GM19328 (cell line): ENCODE measurements around the gene PCBP3.
"Not testable (repeated sequence)": the region's sequence is repeated elsewhere in the genome, so short reads cannot be mapped to it uniquely, and the experiment has no call there.

Source experiments
- ATAC-seq: cut with Tn5 transposase; IDR thresholded peaks from one replicate; pipeline ENCODE4 v1.9.1; 2021; ENCODE audit warnings: mild to moderate bottlenecking, moderate library complexity; ENCODE audit not compliant: unreplicated experiment

PCBP3 gene

DNA sequence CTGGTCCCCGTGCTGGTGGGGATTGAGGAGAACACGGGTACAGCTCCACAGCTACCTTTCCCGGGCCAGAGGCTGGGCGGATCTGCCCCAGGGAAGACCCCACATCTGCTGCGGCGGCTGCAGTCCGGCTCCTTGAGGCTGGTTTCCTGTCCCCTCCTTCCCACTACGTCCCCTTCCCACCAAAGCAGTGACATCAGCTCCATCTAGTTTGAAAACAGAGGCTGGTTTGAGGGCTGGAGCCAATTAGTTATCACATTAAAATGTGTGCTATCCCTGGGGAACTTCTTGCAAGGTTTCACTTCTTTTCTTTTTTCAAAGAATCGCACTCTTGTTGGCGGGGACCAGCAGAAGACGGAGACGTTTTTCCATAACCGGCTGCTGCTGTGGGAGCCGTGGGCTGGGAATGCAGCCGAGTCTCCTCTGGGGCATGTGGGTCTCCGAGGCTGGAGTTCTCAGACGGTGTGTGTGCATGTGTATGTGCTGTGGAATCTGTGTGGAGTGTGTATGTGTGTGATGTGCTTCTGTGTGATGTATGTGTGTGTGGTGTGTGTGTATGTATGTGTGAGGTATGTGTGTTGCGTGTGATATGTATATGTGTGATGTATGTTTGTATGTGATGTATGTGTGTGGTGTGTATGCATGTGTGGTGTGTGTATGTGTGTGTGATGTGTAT lies 8.9 kb upstream of the PCBP3 start:
- no peak for ATAC-seq

DNA sequence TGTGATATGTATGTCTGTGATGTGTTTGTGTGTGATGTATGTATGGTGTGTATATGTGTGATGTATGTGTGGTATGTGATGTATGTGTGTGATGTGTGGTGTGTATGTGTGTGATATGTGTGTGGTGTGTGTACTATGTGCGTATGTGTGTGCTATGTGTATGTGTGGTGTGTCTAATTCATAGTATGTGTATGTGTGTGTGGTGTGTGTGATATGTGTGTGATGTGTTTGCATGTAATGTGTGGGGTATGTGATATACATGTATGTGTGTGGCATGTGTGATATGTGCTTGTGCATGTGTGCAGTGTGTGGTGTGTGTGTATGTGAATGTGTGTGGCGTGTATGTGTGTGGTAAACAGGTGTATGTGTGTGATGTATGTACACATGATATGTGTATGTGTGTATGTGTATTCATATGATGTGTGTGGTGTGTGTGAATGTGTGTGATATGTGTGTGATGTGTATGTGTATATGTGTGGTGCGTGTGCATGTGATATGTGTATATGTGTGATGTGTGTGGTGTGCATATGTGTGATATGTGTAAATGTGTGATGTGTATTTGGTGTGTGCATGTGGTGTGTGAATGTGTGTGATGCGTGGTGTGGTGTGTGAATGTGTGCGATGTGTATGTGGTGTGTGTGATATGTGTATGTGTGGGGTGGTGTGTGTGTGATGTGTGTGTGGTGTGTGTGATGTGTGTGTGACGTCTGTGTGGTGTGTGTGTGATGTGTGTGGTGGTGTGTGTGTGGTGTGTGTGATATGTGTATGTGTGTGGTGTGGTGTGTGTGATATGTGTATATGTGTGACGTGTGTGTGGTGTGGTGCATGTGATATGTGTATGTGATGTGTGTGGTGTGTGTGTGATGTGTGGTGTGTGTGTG lies 8.0 kb upstream of the PCBP3 start:
- ATAC-seq, result no peak

DNA sequence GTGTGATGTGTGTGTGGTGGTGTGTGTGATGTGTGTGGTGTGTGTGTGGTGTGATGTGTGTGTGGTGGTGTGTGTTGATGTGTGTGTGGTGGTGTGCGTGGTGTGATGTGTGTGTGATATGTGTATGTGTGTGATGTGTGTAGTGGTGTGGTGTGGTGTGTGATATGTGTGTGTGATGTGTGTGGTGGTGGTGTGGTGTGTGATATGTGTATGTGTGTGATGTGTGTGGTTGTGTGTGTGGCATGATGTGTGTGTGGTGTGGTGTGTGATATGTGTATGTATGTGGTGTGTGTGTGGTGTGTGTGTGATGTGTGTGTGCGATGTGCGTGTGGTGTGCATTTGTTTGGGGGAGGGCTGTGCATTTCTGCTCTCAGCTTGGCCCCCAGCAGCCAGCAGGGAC lies 7.1 kb upstream of the PCBP3 start:
- no peak for ATAC-seq

DNA sequence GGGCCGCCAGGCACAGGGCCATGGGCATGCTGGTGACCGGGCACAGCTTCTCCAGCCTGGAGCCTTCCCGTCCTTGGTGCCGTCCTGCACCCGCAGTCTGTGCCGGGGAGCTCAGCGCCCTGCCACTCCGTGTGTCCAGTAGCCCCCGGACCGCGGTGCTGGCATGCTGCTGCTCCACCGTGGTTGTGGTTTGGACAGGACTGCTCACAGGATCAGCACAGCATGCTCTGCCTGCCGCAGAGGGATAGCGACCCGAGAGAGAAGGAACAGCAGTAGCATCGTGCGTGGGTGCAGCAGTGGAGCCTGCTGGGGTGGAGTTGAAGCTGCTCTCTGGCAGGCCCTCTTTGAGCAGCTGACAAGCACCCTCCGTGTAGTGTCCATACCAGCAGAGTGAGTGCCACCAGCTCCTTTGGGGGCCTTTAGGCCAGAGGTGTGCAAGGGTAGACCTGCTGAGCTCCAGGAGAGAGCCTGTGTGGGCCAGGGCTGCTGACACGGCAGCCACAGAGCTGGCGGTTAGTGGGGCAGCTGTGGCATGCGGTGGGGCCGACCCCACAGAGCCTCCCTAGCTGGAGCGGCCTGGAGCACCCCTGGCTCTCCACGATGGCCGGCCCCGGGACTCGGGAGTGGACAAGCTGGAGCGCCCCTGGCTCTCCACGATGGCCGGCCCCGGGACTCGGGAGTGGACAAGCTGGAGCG lies 6.4 kb upstream of the PCBP3 start:
- no peak for ATAC-seq

DNA sequence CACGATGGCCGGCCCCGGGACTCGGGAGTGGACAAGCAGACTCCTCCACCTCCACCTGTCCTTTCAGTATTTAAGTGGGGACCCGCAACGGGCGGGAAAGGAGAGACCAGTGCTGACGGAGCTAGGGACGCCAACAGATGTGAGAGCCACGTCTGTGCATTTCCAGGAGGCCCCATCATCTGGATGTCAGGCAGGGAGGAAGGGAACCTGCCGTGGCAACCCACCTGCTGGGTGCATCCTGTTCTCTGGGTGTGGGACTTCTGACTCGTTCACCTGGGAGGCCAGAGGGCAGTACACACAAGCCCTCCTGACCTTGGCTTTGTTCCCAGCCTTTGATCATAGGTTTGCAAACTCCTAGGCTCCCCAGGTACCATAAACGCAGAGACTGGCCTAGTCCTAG lies 5.6 kb upstream of the PCBP3 start:
- ATAC-seq, result no peak

DNA sequence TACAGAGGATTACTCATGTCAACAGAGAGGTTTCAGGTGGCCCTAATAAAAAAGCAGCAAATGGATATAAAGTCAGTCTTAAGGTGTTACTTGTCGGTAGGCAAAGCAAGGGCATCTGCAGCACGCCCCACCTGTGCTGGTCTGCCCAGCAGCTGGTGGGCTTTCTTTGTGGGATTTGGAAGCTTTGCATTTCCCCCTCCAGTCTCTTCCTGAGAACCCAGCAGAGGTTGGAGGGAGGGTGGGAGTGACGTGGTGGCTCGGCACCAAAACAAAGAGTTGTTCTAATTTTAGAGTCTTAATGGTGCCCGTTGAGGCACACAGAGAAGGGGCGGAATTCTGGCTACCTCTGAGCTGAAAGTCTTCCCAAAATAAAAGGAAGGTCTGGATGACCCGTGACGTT lies 4.8 kb upstream of the PCBP3 start:
- ATAC-seq, result no peak

DNA sequence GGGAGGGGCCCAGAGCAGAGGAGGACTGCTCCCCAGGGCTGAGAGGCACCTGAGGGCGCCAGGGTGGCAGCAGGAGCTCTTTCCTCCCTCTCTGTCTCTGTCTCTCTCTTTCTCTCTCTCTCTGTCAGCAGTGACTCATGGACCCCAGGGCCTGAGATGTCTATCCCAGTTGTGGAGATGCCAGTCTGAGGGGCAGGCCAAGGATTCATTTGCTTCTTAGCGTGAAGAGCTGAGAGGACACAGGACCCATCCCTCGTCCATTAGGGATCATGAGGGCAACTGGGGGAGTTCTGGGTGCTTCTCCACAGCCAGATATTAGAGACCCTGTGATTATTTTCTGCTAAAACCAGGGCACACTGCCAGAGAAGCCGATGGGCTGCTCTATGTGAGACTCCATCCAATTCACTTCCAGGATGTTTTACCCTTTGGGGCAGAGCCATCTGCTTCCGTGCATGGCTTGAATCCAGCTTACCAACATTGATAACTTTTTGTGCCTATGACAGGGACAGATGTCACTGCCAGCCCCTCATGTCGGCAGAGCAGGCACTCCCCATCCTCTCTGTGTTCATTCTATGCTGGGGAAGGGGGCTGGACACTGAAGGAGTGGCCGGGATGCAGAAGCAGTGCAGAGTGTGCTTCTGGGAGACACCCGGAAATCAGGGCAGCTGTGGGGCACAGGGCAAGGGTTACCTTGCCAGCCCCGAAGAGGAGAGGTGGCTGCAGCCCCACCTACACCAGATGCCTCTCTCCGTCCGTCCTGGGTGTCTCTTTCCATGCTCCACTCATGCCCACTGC lies 4.1 kb upstream of the PCBP3 start:
- no peak for ATAC-seq

DNA sequence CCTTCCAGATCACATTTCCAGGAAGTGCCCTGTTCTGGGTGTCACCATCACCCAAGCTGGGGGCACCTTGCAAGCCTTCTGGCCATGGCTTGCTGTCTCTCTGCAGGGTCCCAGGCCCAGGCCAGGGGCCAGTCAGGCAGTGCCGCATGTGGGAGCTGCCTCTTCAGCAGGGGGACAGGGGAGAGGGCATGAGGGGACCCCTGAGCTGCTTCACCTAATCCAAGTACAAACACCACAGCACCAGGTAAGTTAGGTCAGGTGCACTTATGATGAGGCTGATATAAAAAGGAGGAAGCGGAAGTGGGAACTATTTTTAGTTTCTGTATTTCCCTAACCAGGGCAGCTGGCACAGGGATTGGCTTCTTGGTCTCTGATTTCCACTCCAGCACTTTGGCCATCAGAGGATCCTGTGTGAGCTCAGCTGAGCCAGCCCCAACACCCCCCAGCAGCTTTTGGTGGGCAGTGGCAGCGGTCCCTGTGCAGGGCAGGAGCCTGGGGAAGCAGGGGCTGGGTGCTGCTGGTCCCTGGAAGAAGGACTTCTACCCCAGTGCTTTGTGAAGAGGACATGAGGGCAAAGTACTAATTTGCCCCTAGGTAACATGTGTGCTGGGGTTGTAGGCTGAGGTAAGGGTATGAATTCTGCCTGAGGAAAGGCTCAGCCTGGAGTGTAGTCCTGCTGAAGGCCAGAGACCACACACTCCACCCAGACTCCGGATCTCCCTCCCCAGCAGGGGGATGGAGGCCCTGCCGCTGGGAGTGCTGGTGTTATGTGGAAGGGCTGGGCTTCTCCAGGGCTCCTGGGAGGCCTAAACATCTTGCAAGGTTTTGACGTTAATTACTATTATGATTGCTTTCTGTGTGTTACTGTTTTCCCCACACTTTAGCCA lies 3.3 kb upstream of the PCBP3 start:
- no peak for ATAC-seq

DNA sequence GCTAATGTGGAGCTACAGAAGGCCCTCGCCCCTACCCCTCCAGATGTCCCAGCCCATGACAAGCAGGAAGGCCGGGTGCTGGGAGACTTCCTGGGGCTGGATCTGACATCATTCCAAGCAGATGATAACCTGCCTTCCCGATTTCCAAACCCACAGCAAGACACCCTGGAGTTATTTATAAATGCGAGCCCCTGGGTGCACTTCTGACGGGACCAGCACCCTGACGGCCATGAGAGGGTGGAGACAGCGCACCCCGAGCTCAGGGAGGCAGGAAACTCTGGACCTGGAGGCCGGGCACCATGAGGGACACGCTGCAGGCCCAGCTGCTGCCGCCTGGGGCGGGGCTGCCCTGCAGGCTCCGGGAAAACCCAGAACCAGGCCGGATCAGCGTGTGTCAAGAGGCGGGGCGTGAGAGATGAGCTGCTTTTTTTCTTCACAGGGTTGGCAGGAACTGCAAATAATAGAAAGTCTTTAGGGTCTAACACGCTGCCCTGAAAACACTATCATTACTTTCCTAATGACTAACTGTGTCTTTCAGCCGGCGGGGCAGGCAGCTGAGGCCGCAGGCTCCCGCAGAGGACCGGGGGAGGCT lies 2.5 kb upstream of the PCBP3 start:
- no peak for ATAC-seq

DNA sequence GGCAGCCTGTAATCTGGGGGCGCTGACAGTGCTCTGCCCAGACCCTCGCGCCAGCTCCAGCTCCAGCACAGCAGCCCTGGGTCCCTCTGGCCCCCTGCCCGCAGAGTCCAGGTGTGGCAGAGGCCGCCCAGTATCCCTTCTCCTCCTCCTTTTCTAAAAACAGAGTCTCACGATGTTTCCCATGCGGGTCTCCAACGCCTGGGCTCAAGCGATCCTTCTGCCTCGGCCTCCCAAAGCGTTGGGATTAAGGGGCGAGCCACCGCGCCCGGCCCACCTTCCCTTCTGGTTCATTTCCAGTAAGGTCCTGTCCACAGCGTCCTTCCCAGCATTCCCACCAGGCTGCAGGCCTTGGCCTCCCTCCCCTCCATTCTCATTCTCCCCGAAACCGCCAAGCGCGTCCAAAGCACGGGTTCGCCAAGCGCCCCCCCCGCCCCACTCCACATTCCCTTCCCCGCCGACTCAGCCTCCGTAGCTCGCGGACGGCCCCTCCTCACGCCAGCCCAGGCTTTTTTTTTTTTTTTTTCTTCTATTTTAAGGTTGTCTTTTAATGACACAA lies 2.0 kb upstream of the PCBP3 start:
- no peak for ATAC-seq

DNA sequence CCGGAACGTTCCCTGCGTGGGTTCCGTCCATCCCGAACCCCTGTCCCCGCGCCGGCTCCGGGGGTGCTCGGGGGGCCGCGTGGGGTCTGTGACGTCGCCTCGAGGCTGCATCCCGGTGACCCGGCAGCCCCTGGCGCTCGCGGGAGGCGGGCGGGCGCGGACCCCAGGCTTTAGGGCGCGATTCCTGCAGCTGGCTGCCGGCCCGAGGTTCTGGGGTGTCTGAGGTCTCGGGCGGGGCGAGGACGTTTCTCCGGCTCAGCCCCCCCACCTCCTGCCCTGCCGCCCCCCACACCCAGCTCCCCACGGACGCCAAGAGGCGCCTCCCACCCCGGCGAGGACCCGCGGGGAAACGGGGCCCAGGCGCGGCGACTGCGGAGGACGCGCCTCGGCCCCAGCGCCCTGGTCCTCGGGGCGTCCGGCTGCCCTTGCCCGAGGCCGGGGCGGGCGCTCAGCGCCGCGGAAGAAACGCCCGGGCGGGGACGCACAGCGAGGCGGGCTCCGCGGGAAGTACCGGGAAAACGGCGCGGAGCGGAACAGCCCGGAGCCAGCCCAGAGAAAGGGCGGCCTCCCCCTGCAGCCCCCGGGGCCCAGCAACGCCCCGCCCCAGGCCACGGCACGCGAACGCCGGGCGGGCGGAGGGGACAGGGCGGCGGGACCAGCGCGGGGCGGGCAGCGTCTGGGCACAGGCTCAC lies 1.3 kb upstream of the PCBP3 start:
- no peak for ATAC-seq

DNA sequence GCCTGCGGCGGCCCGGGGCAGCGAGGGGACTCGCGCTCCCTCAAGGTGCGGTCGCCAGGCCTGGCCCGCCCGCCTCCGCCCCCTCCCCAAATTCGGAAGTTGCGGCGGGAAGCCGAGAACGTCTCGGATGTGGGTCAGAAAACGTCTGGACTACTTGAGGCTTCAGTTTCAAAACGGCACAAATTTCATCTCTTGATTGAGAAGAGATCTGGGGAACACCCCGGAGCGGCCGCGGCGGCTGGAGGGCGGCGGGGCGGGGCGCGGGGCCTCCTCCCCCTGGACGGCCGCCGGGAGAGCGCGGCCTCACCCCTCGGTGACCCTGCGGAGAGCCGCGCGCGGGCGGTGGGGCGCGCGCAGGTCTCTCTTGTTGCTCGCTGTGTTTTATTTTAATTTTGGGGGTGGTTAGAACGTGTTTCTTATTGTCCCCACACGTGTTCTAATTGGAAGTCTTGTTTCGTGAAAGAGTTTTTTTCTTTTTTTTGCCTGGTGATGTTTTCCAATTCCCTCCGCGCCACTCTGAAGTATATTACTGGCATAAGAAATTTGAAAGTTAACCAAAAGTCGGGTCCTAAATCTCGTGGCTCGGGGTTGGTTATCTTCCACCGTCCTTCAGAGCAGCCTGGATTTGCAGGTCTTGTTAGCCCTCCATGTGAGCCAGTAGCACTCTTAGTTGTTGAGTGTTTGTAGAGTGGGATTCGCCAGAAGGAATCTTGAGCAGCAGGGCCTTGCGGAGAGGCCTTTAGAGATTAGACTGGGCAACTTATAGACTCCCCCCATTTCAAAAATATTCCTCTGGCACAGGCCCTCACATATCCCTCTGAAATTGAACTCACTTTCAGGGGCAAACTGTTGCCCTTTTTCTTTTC lies 749 bp downstream of the PCBP3 start:
- no peak for ATAC-seq

DNA sequence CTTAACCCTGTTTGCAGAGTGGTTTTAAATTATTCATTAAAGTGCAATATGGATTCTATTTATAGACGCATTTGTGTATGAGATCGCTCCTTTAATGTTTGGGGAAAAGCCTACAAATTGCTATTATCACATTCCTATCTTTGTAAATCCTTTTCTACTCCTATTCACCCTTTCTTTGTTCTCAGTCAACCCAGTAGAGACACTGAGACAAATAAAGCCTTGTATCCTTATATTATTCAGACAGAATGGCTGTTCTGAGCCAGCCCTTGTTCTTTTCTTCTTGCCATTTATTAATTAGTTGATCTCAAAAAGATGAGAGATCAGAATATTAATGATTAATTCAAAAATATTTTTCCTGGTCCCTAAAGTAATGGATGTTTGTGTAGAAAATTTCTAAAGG lies 8.4 kb downstream of the PCBP3 start:
- ATAC-seq, result no peak

DNA sequence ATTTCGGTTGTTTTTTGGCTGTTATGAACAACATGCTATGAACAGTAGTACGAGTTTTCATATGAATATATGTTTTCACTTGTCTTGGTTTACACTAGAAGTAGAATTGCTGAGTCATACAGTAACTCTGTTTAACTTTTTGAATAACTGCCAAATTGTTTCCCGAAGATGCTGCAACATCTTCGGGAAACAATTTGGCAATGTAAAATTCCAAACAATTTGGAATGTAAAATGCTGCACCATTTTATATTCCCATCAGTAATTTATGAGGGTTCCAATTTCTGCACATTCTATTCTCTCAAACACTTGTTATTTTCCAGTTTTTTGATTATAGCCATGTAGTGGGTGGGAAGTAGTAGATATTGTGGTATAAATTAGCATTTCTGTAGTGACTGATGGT lies 11.6 kb downstream of the PCBP3 start:
- ATAC-seq, result no peak

DNA sequence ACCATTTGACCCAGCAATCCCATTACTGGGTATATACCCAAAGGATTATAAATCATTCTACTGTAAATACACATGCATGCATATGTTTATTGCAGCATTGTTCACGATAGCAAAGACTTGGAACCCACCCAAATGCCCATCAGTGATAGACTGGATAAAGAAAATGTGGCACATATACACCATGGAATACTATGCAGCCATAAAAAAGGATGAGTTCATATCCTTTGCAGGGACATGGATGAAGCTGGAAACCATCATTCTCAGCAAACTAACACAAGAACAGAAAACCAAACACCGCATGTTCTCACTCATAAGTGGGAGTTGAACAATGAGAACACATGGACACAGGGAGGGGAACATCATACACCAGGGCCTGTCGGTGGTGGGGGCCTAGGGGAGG lies 12.6 kb downstream of the PCBP3 start:
- ATAC-seq, result not testable (repeated sequence)

DNA sequence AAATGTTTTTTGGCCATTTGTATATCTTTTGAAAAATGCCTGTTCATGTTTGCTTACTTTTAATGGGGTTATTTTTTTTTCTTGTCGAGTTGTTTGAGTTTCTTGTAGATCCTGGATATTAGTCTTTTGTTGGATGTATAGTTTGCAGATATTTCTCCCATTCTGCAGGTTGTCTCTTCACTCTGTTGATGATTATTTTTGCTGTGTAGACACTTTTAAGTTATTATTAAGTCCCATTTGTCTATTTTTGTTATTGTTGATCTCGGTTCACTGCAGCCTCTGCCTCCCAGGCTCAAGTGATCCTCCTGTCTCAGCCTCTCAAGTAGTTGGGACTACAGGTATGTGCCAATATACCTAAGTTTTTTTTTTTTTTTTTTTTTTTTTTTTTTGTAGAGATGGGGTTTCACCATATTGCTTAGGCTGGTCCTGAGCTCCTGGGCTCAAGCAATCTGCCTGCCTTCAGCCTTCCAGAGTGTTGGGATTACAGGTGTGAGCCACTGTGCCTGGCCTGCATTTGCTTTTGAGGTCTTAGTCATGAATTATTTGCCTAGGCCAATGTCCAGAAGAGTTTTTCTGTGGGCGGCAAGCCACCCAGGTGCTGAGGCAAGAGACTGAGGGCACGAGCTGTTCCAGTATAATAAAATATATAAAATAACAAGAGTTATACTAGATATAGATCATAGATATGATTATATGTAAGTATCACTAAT lies 18.5 kb downstream of the PCBP3 start:
- not testable (repeated sequence) for ATAC-seq

DNA sequence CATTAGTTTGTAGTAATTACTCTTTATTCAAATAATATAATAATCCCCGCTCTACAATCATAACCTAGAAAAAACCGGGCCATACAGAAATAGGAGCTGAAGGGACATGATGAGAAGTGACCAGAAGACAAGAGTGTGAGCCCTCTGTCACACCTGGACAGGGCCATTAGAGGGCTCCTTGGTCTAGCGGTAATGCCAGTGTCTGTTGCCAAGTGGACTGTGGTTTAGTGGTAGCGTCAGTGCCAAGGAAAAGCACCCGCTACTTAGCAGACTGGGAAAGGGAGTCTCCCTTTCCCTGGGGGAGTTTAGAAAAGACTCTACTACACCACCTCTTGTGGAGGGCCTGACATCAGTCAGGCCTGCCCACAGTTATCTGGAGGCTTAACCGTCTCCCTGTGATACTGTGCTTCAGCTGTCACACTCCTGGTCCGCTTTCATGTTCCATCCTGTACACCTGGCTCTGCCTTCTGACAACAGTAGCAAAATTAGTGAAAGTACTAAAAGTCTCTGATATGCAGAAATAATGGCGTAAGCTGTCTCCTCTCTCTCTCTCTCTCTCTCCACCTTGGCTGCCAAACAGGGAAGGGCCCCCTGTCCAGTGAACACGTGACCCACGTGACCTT lies 19.2 kb downstream of the PCBP3 start:
- not testable (repeated sequence) for ATAC-seq
